Transverse colon (tissue), 4 donors: Measurements from ENCODE around the gene ORM2. TPM values are rescaled to one million over a fixed set of nuclear protein-coding genes. Genes with fewer than 3 reads are reported as not detected.

ENCODE experiments used
- DNase-seq: peaks from one replicate; pipeline ENCODE4 v3.0.0-alpha.2; 2019
- H3K27ac ChIP-seq, 4 donors: fragments of 200-600 bp; sonication (generic); 2 replicates each; pipeline ENCODE4 v1.5.1; 2016 to 2018; ENCODE audit warnings: inconsistent platforms in 4 of 4
- H3K27me3 ChIP-seq: fragments of 200-600 bp; sonication (generic); 2 replicates; pipeline ENCODE4 v1.5.1; 2017; ENCODE audit warnings: inconsistent platforms
- H3K36me3 ChIP-seq, 4 donors: fragments of 200-600 bp; sonication (generic); 2 replicates each; pipeline ENCODE4 v1.5.1; 2017 to 2019; ENCODE audit warnings: inconsistent platforms in 4 of 4
- H3K4me1 ChIP-seq, 4 donors: fragments of 200-600 bp; sonication (generic); 2 replicates each; pipeline ENCODE4 v1.5.1; 2017 to 2020; ENCODE audit warnings: inconsistent platforms in 4 of 4
- H3K4me3 ChIP-seq, 4 donors: fragments of 200-600 bp; sonication (generic); 1 replicate in 1 of 4; 2 replicates in 3 of 4; pipeline versions ENCODE4 v1.5.1 to v1.6.1; 2017 to 2019; ENCODE audit warnings: inconsistent platforms in 4 of 4
- H3K9me3 ChIP-seq, 2 donors: fragments of 200-600 bp; sonication (generic); 2 replicates each; pipeline ENCODE4 v1.5.1; 2017 to 2019; ENCODE audit warnings: inconsistent platforms in 2 of 2
- CTCF ChIP-seq, 5 experiments: fragments of 200-600 bp in 3 of 5; fragments of 450-650 bp in 2 of 5; sonication (generic) in 3 of 5; IDR thresholded peaks; 1 replicate in 2 of 5; 2 replicates in 3 of 5; pipeline ENCODE4 v1.5.1; 2016 to 2017; ENCODE audit warnings: antibody characterized with exemption in 5 of 5, inconsistent platforms in 3 of 5, mild to moderate bottlenecking in 2 of 5, moderate library complexity in 1 of 5
- EP300 ChIP-seq: sonication (generic); formaldehyde crosslinking; IDR thresholded peaks from one replicate; pipeline ENCODE4 v1.6.1; 2017; ENCODE audit warnings: antibody characterized with exemption, low read depth
- POLR2A ChIP-seq: fragments of 450-650 bp; IDR thresholded peaks from one replicate; pipeline ENCODE4 v1.6.1; 2016; ENCODE audit warnings: antibody characterized with exemption, mild to moderate bottlenecking, moderate library complexity
- POLR2AphosphoS5 ChIP-seq, 3 donors: sonication (generic); formaldehyde crosslinking; IDR thresholded peaks; one replicate each; pipeline ENCODE4 v1.6.1; 2016; ENCODE audit warnings: antibody characterized with exemption in 3 of 3
- WGBS, 2 donors: methylation state at CpG; one replicate each; pipeline ENCODE4 v1.1.5; 2018; ENCODE audit warnings: low coverage in 1 of 2; 5-methylcytosine and 5-hydroxymethylcytosine counted together
- in situ Hi-C, 4 donors: fragments of 200-750 bp; cut with MboI; loops; one replicate each; pipeline versions ENCODE4 v1.15.0 to v1.15.1; 2017; ENCODE audit warnings: low sequenced_read_pairs in 3 of 4, low pct_ligation_motif_present in 1 of 4, low pct_unique_long_range_greater_than_20kb in 1 of 4
- intact Hi-C: fragments of 100-400 bp; cut with DNase I; formaldehyde crosslinking; loops from one replicate; pipeline ENCODE4 v1.15.1; 2023; ENCODE audit warnings: low total_unique reads
- total RNA-seq, 4 donors: library from RNA; depleted of rRNA; stranded (reverse); fragments of >200 nt; gene quantifications; one replicate each; pipeline ENCODE4 v1.1.0, GENCODE V29; 2016

ORM2 gene
- total RNA-seq, 4 donors from 2014 or later: not detected

- in situ Hi-C loops (no loop called here), intact Hi-C loops (no loop called here)
- WGBS, 2 donors: 20 to 52% methylated on average over 1 to 14 of the region's 14 CpGs
- DNase-seq: peak; percentile 45
- H3K9me3 ChIP-seq: no peaks in the 10 kb centered on the region
- no peaks in the 10 kb centered on the region for H3K27me3 ChIP-seq
- peak overlapping the region; percentile 60 to 80 (median 76) for H3K27ac ChIP-seq
- TF ChIP-seq POLR2AphosphoS5 (IDR thresholded peaks at IDR 0.05) (peak in 2 of 3 donors; percentile 26 to 44), POLR2A (peak; percentile 47), CTCF (IDR thresholded peaks at IDR 0.05) (no peak), EP300 (no peak)
- H3K4me1 ChIP-seq: peaks cover 5 to 45% (median 8%) of the 10 kb centered on the region in 4 donors
- H3K4me3 ChIP-seq: no peak overlapping the region
- H3K36me3 ChIP-seq: peaks cover 0 to 9% (median 0%) of the 10 kb centered on the region in 4 donors
Observed at GRCh38 chr9:114371973-114372917, 42.6 kb downstream of the ORM2 start.

GRCh38 chr9:114372921-114373448, 43.3 kb downstream of the ORM2 start:
- peaks cover 0 to 11% (median 0%) of the 10 kb centered on the region in 4 donors for H3K36me3 ChIP-seq
- no peak overlapping the region for H3K4me3 ChIP-seq
- no peak for TF ChIP-seq EP300
- peak in 2 of 3 donors; percentile 27 to 48 for TF ChIP-seq POLR2AphosphoS5 (IDR thresholded peaks at IDR 0.05)
- 50 to 78% methylated on average over 2 to 9 of the region's 9 CpGs for WGBS, 2 donors
- in situ Hi-C loops: no loop called here
- peaks cover 5 to 38% (median 7%) of the 10 kb centered on the region in 4 donors for H3K4me1 ChIP-seq
- H3K27ac ChIP-seq: peak overlapping the region; percentile 60 to 80 (median 76)
- intact Hi-C loops: no loop called here
- DNase-seq: peak; percentile 83
- no peaks in the 10 kb centered on the region for H3K27me3 ChIP-seq
- no peaks in the 10 kb centered on the region for H3K9me3 ChIP-seq

GRCh38 chr9:114373960-114374730, 44.5 kb downstream of the ORM2 start:
- H3K4me1 ChIP-seq: peaks cover 5 to 31% (median 7%) of the 10 kb centered on the region in 4 donors
- WGBS, 2 donors: 87% methylated on average over 16 of the region's 16 CpGs; no CpG with 5 or more reads in 1 of the 2 donors
- H3K4me3 ChIP-seq: no peak overlapping the region
- intact Hi-C loops (no loop called here), in situ Hi-C loops (no loop called here)
- no peak for DNase-seq
- no peak for TF ChIP-seq EP300
- no peak for TF ChIP-seq POLR2A
- no peak for TF ChIP-seq POLR2AphosphoS5 (IDR thresholded peaks at IDR 0.05)
- no peak for TF ChIP-seq CTCF (IDR thresholded peaks at IDR 0.05)
- H3K36me3 ChIP-seq: peaks cover 0 to 13% (median 0%) of the 10 kb centered on the region in 4 donors
- H3K9me3 ChIP-seq: no peaks in the 10 kb centered on the region
- no peaks in the 10 kb centered on the region for H3K27me3 ChIP-seq
- peak overlapping the region; percentile 60 to 80 (median 76) for H3K27ac ChIP-seq

- peak overlapping the region in 1 of 4 donors; percentile 79 for H3K27ac ChIP-seq
- peaks cover 5 to 31% (median 7%) of the 10 kb centered on the region in 4 donors for H3K4me1 ChIP-seq
- TF ChIP-seq POLR2AphosphoS5 (IDR thresholded peaks at IDR 0.05): no peak
- no peak for TF ChIP-seq POLR2A
- TF ChIP-seq CTCF (IDR thresholded peaks at IDR 0.05): no peak
- TF ChIP-seq EP300: no peak
- peaks cover 0 to 21% (median 2%) of the 10 kb centered on the region in 4 donors for H3K36me3 ChIP-seq
- 80% methylated on average over 9 of the region's 9 CpGs; no CpG with 5 or more reads in 1 of the 2 donors for WGBS, 2 donors
- no peaks in the 10 kb centered on the region for H3K9me3 ChIP-seq
- no peak for DNase-seq
- no peaks in the 10 kb centered on the region for H3K27me3 ChIP-seq
- intact Hi-C loops (no loop called here), in situ Hi-C loops (no loop called here)
- no peak overlapping the region for H3K4me3 ChIP-seq
Observed at GRCh38 chr9:114374936-114375335, 45.3 kb downstream of the ORM2 start.
